AG10803 (cell line): ENCODE data around the gene TTC28.

ENCODE experiments used
- DNase-seq: peaks from one replicate; pipeline ENCODE4 v3.0.0; 2010; ENCODE audit warnings: low read depth
- H3K4me3 ChIP-seq: 2 replicates; pipeline ENCODE4 v1.5.1; 2011; ENCODE audit warnings: mild to moderate bottlenecking, low read length, control low read depth
- TF ChIP-seq, protein P1 (sequence below): conservative IDR thresholded peaks from 2 replicates; pipeline ENCODE4 v1.5.1; 2011; ENCODE audit warnings: mild to moderate bottlenecking, low read length, control low read depth, inconsistent platforms

TTC28 gene

GRCh38 chr22:27994481-27995331 lies 684.9 kb downstream of the TTC28 start:
- DNase-seq = no peak
- H3K4me3 ChIP-seq = no peak overlapping the region

GRCh38 chr22:27993774-27994350 lies 685.8 kb downstream of the TTC28 start:
- TF ChIP-seq, protein P1, sequence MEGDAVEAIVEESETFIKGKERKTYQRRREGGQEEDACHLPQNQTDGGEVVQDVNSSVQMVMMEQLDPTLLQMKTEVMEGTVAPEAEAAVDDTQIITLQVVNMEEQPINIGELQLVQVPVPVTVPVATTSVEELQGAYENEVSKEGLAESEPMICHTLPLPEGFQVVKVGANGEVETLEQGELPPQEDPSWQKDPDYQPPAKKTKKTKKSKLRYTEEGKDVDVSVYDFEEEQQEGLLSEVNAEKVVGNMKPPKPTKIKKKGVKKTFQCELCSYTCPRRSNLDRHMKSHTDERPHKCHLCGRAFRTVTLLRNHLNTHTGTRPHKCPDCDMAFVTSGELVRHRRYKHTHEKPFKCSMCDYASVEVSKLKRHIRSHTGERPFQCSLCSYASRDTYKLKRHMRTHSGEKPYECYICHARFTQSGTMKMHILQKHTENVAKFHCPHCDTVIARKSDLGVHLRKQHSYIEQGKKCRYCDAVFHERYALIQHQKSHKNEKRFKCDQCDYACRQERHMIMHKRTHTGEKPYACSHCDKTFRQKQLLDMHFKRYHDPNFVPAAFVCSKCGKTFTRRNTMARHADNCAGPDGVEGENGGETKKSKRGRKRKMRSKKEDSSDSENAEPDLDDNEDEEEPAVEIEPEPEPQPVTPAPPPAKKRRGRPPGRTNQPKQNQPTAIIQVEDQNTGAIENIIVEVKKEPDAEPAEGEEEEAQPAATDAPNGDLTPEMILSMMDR = no peak
- DNase-seq = no peak
- H3K4me3 ChIP-seq = no peak overlapping the region

More at GRCh38 chr22:27994481-27995331, 684.9 kb downstream of the TTC28 start:
- TF ChIP-seq, protein P1 = no peak

DNA sequence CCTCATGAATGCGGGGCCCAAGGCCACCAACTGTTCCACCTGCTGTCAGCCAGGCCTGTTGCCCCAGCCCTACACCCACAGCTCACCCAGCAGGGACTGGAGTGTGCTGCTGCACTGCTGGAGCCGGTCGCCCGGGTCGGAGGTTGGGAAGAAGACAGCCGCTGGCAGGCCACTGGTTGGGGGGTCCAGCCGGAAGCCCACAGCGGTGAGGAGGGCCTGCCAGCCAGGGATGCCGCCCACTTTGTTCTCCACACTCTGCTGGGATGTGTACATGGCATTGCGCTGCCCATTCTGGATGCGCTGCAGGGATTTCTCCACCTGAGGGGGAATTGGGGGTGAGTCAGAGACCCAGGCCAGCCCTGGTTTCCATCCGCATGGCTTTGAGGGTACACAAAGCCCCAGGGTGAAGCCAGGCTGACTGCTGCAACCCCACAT lies 686.4 kb downstream of the TTC28 start:
- TF ChIP-seq, protein P1 = no peak
- no peak for DNase-seq
- H3K4me3 ChIP-seq = no peak overlapping the region

- no peak overlapping the region for H3K4me3 ChIP-seq
- TF ChIP-seq, protein P1 = no peak
- DNase-seq = no peak
These were observed 687.1 kb downstream of the TTC28 start for GRCh38 chr22:27992294-27993165.

DNA sequence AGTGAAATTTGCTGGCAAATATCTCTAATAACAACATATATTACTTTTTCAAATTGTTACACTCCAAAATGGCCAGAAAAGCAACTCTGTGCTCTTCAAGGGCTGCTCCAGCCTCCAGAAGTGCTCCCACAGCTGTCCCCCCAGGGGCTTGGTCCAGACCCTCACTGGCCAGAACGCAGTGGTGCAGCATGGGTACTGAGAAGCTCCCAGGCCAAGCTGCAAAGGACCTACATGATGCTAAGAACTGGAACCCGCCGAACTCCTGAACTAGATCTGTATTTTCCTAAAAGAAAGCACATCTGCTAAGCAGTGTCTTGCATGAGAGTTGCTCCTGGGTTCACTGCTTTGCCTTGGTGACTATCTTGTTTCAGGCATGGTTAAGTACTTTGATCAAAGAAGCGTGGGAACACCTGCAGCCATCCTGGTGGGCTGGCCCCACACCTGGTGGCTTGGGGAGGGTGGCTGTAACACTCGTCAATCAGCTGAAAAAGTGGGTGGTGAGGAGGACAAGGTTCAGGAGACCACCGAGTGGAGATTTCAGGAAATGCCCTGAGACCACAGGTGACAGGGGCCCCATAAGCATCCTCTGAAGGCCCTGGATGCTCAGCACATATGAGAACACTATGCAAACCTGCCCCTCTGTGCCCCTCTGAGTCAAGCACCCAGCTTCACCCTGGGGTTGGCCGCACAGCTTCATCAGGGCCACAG lies 687.9 kb downstream of the TTC28 start:
- no peak for DNase-seq
- no peak overlapping the region for H3K4me3 ChIP-seq
- TF ChIP-seq, protein P1 = no peak

DNA sequence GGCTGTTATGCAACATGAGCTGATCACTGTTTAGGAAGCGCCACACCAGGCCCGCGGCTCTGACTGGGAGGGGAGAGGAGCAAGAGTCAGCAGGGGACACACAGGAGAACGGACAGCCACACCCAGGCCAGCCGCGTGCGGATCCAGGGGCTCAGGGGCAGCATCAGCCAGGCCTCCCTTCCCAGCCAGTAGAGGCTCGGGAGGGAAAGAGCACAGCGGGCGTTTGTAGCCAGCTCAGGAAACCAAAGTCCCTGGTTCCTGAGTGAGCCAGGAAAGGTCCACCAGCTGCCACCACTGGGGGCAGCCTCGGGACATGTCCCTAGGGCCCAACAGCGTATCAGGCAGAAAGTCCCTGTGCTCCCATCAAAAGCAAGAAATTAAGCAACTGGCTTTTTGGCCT lies 688.8 kb downstream of the TTC28 start:
- TF ChIP-seq, protein P1 = peak; percentile 58
- peak; percentile 33 for DNase-seq

More for the DNA sequence above, 688.8 kb downstream of the TTC28 start:
- H3K4me3 ChIP-seq = no peak overlapping the region
